ENCODE data around the gene SAP30L. TPM values are rescaled to one million over a fixed set of nuclear protein-coding genes. Genes with fewer than 3 reads are reported as not detected.

The SAP30L gene
- total and polyA plus RNA-seq, 2 of the 13 experiments (the other 11 are each of a cell fraction or from before 2014, with no cell fraction given) = 27.9 to 37.2 TPM

DNA sequence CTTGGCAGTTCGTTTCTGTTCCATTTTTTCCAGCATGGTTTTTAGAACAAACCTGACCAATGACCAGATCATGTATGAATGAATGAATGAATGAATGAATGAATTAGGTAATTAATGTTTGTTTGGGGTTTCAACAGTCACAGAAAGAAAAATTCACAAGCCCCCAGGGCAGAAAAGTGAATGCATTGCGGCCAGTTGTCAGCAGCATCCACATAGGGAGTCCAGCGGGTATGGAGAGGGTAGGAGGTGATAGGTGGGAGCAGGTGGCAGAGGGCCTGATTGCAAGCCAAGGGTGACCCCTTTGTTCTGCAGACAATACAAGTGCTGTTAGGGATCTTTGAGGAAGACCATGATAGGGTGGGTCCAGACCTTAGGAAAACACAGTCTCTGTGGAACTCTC, 49.7 kb upstream of the SAP30L start (continued):
- TF ChIP-seq IRX3 (CRISPR knock-in tag; IDR thresholded peaks at IDR 0.05; ENCODE audit: borderline replicate concordance, low read depth) (no peak), RXRA (CRISPR knock-in tag; IDR thresholded peaks at IDR 0.05) (no peak), CCAR2 (optimal IDR thresholded peaks at IDR 0.05; ENCODE audit: low read depth, low read length) (no peak)

DNA sequence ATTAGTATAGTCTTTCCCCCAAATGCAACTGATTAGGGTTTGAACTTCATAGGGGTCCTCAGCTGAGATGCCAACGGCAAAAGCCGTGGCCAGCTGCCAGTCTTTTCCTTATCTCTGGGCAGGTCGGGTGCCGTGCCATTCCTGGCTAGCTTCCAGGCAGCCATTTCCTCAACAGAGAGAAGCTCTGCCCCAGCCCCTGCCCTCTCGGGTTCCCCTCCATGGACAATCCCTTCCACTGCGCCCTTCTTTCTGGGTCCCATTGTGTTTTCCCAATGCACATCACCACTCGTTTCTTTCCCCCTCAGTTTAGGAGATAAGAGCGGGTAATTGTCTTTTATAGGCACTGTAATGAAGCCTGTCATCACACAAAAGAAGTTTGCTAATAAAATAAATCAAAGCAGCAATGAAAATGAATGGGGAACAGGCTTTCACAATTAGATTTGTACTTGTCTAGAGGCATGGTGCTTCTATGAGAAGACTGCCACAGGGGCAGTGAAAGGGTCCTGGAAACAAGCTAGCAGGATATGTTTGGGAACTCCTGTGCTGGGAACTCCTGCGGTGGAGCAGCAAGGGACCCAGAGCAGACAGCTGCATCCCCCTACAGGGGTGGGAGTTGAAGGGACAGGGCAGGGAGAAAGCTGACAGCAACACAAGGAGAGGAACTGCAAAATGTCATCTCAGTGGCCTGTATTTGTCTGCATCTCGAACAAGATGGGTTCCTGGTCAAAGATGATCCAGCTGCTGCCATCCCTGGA, 48.0 kb upstream of the SAP30L start:
- H3K4me1 ChIP-seq (ENCODE audit: insufficient read depth, low read length) = no peaks in the 10 kb centered on the region
- no peak for ATAC-seq
- H3K4me2 ChIP-seq (ENCODE audit: low read depth, low read length) = no peak overlapping the region
- intact Hi-C loops (cut with micrococcal nuclease; ENCODE audit: unreplicated experiment) = no loop called here
- DNase-seq (ENCODE audit: low spot score) = no peak
- FAIRE-seq = no peak
- POLR2A ChIA-PET = no interaction called here
- H3K9ac ChIP-seq (ENCODE audit: insufficient read depth, low read depth, low read length) = no peak overlapping the region
- CTCF ChIA-PET (ENCODE audit: low intra/inter-chr PET ratio, low total read pairs) = no interaction called here
- no peaks in the 10 kb centered on the region for H3K9me3 ChIP-seq (ENCODE audit: low read length)
- no TSS peak for BruUV-seq (replicated peaks)
- no peaks in the 10 kb centered on the region; a peak in 1 of 5 replicates for H3K36me3 ChIP-seq (replicated peaks in 1 of 2; ENCODE audit: control insufficient read depth in 1 of 2, insufficient read depth in 2 of 2, low read length in 2 of 2)
- 91% methylated on average over 6 of the region's 10 CpGs for WGBS (ENCODE audit: low lambda C conversion rate)
- no peak overlapping the region for H3K27ac ChIP-seq (ENCODE audit: extremely low read length, insufficient read depth, low read length)
- no peaks in the 10 kb centered on the region for H3K79me2 ChIP-seq (ENCODE audit: insufficient read depth, low read length)
- TF ChIP-seq ZNF33A (CRISPR knock-in tag; IDR thresholded peaks at IDR 0.05; ENCODE audit: borderline replicate concordance) = no peak
- no peak for TF ChIP-seq RARG (CRISPR knock-in tag; IDR thresholded peaks at IDR 0.05; ENCODE audit: low read depth)
- no peak for TF ChIP-seq AKAP8 (CRISPR knock-in tag; IDR thresholded peaks at IDR 0.05)
- TF ChIP-seq, protein P1, sequence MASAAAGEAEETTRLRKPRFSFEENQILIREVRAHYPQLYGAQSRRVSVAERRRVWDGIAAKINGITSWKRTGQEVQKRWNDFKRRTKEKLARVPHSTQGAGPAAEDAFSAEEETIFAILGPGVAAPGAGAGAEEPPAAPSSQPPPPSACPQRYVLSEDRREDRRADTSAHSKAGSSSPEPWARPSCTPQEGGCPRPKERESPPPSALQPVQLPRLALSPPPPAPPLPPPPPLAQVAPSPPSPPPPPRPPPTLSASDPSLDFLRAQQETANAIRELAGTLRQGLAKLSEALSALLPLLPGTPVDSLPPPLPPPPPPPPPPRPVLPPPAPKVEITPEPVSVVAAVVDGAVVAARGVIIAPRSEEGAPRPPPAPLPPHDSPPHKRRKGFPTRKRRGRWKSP (CRISPR knock-in tag; IDR thresholded peaks at IDR 0.05) = no peak
- no peak overlapping the region for H3K4me3 ChIP-seq (replicated peaks in 1 of 3; ENCODE audit: insufficient read depth in 1 of 3, low read depth in 2 of 3, low read length in 3 of 3)
- in situ Hi-C loops (cut with HindIII; ENCODE audit: extremely low pct_ligation_motif_present, low pct_unique_long_range_greater_than_20kb) = loop anchor here (5.0 kb wide), 1 partner anchor 211 kb away; no protein-coding TSS in a partner anchor
- no peaks in the 10 kb centered on the region for H3K27me3 ChIP-seq (ENCODE audit: control insufficient read depth in 1 of 2, insufficient read depth in 2 of 2, low read length in 2 of 2)
- no peaks in the 10 kb centered on the region for H4K20me1 ChIP-seq (ENCODE audit: insufficient read depth, low read length)
- no peak overlapping the region for H2AFZ ChIP-seq (ENCODE audit: low read length)
